Embryonic facial prominence (tissue), 1 donor: ENCODE data around the gene UPK3A.
"Not testable (repeated sequence)": the region's sequence is repeated elsewhere in the genome, so short reads cannot be mapped to it uniquely, and the experiment has no call there.

ENCODE experiments used
- DNase-seq: peaks from one replicate; pipeline ENCODE4 v3.0.0-alpha.2; 2016; ENCODE audit errors: extremely low spot score

The UPK3A gene

DNA sequence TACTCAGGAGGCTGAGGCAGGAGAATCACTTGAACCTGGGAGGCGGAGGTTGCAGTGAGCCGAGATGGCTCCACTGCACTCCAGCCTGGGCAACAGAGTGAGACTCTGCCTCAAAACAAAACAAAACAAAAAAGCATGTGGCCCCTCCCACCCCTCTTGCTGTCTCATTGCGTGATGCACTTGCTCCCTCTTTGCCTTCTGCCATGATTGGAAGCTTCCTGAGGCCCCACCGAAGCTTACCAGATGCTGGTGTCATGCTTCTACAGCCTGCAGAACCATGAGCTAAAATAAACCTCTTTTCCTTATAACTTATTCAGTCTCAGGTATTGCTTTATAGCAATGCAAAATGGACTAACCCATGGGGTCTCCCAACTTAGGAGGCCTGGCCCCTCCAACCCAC lies 26.8 kb upstream of the UPK3A start:
- not testable (repeated sequence) for DNase-seq

- DNase-seq = no peak
Measured at GRCh38 chr22:45259754-45260394, 24.9 kb upstream of the UPK3A start.

GRCh38 chr22:45260395-45260759 lies 24.4 kb upstream of the UPK3A start:
- not testable (repeated sequence) for DNase-seq

- no peak for DNase-seq
Measured at GRCh38 chr22:45261407-45262088, 23.2 kb upstream of the UPK3A start.

- DNase-seq = no peak
Measured at GRCh38 chr22:45262195-45262930, 22.4 kb upstream of the UPK3A start.

- DNase-seq = no peak
Measured at GRCh38 chr22:45262931-45263462, 21.8 kb upstream of the UPK3A start.

GRCh38 chr22:45263463-45264269 lies 21.1 kb upstream of the UPK3A start:
- no peak for DNase-seq

DNA sequence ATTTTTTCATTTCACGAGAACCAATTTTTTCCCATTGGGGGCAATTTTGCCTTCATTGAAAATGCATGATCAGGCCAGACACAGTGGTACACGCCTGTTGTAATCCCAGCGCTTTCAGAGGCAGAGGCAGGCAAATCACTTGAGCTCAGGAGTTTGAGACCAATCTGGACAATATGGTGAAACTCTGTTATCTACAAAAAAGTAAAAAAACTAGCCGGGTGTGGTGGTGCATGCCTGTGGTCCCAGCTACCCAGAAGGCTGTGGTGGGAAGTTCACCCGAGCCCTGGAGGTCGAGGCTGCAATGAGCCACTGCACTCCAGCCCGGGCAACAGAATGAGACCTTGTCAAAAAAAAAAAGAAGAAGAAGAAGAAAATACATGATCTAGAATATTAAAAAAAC lies 19.2 kb upstream of the UPK3A start:
- no peak for DNase-seq

GRCh38 chr22:45268167-45268957 lies 16.4 kb upstream of the UPK3A start:
- no peak for DNase-seq

DNA sequence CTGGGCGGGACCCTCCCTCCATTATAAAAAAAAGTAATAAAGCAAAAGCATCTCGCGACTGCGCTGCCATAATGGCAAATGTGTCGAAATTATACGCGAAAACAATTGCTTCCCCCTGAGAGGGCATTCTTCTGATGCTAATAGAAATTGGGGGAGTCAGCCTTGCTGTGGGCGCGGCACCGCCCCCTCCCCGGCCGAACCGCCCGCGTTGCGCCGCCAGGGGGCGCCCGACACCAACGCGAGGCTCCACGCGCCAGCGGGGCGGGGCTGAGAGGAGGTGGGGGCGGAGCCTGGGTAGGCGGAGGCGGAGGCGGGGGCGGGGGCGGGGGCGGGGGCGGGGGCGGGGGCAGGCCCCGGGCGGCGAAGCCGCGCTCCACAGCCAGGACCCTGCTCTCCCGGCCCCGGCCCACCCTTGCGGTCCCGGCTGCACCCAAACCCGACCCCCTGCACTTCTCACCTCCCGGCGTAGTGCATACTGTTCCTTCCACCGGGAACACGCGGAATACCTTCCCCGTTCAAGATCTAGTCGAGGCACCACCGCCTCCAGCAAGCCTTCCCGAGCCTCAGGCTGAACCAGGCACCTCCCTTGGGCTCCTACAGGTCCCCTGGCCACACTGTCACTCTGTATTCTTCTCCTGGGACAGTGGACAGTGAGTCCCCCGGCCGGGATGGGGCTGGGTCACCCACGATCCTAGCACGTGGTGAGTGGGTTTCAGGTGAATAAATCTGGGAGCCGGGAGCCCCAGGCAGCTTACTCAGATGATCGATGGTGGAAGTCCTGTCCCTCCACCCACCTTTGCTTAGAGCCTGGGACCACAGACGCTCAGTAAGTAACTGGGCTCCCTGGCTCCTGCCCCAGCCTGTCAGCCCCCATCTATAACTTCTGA lies 15.5 kb upstream of the UPK3A start:
- DNase-seq = peak; percentile 64

GRCh38 chr22:45270095-45271020 lies 14.4 kb upstream of the UPK3A start:
- DNase-seq = no peak

DNA sequence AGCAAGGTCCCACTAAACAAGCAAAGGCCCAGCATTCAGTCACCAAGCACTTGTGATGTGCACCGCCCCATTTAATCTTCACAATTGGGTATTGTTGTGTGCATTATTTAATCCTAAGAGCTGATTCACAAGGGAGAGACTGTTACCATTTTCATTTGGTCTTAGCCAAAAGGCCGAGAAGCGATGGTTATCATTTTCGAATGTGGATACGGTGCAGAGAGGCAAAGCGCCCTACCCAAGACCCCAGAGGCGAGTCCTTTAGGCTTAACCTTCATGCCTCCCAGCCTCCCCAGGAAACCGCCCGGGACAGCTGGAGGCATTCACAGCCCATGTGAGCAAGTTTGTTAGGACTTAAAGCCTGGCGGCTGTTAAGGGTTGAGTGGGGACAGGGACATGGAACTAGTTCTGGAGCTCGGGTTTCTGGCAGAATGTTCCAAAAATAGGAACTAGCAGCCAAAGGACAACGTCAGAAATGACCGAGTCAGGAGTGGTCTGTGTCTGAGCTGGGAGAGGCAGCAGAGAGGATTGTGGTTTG lies 13.0 kb upstream of the UPK3A start:
- no peak for DNase-seq

- DNase-seq = no peak
Measured at GRCh38 chr22:45272498-45272897, 12.3 kb upstream of the UPK3A start.

DNA sequence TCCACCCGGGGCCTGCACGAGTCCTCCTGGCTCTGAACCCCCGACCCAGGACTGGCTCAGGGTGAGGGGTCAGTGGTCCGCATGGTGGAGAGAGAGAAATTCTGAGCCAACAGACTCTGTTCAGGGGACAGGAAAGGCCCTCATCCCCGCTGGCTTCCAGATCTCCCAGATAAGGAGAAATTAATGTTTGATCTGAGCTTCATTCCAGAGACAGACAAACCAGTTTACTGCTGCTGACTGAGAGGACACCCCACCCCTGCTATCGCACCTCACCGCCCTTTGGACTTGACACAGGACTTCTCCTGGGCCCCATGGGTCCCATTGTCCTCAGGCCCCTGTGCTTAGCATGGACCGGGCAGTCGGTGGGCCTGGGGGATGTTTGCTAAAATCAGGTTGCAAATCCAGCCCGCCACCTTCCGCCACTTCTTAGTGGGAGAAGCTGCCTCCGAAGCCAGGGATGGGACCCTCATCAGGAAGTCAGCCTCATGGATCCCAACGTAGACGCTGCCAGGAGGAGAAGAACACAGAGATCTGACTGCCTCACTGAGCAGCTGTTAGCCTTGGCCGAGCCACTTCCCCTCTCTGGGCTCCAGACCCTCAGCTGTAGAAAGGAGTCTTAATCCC lies 11.2 kb upstream of the UPK3A start:
- DNase-seq = no peak

GRCh38 chr22:45276507-45277105 lies 8.1 kb upstream of the UPK3A start:
- DNase-seq = no peak

DNA sequence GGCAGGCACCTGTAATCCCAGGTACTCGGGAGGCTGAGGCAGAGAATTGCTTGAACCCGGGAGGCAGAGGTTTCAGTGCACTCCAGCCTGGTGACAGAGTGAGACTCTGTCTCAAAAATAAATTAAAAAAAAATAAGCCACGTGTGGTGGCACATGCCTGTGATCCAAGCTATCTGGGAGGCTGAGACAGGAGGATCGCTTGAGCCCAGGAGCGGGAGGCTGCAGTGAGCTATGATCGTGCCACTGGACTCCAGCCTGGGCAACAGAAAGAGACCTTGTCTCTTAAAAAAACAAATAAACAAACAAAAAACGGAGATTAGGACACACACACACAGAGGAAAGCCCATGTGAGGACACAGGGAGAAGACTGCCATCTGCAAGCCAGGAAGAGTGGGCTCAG lies 7.0 kb upstream of the UPK3A start:
- DNase-seq = not testable (repeated sequence)

GRCh38 chr22:45278125-45278524 lies 6.6 kb upstream of the UPK3A start:
- DNase-seq = no peak

GRCh38 chr22:45280587-45280980 lies 4.2 kb upstream of the UPK3A start:
- no peak for DNase-seq
